Stimulated activated CD8-positive, alpha-beta memory T cell treated with anti-CD3 and anti-CD28 coated beads, Interleukin-4, amount 100 ng/mL, for 48 hours (primary cell): ENCODE data around the gene CCDC106.

Experiments
- DNase-seq: peaks from one replicate; pipeline ENCODE4 v3.0.0-alpha.2; 2020

Gene CCDC106

GRCh38 chr19:55638864-55639359 lies 9.1 kb upstream of the CCDC106 start:
- DNase-seq, result peak; percentile 80

GRCh38 chr19:55640043-55640576 lies 7.9 kb upstream of the CCDC106 start:
- DNase-seq, result peak; percentile 80

DNA sequence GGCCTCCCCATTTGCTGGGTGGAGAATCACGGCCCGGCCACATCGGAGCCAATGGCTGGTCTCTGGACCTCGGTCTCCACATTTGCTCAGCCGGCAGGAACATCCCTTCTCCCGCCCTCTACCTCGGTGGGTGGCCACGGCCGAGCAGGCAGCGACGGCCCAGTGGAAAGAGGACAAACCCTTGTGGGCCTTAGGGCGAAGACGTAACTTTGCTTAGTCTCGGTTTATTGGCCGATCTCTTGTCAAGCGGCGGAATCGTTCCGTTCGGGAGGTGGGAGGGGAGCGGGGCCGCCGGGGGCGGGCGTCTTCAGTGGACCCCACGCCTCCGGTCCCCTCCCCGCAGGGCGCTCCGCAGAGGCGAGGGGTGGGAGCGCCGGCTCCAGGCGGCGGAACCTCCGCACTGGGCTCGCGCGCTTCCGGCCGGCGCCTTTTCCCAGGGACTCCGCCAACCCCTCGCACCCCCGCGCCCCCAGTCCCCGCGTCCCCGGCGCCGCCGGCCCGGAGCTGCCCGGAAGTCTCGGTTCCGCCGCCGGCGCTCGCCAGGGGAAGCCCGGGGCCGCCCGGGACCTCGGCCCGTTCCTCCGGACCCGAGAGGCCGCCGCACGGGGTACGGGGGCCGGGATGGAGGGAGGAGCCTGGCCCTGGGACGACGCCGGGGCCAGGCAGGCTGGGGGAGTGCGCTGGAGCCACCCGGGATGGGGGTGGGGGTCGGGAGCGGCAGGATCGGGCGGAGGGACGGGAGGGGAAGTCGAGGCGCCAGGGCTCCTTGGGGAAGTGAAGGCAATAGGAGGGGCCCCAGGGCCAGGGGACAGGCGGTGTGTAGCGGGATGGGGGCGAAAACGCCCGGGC lies 7.2 kb upstream of the CCDC106 start, which contains the start of gene ZNF580:
TSS of gene ZNF580 (plus strand) at position 426 of the 849 bp plus-strand sequence. CDS start 1,507 bp downstream, outside the sequence.
- DNase-seq, result peak; percentile 79

- DNase-seq, result peak; percentile 65
These were observed 6.4 kb upstream of the CCDC106 start for GRCh38 chr19:55641426-55642152.

GRCh38 chr19:55642153-55643002 lies 5.6 kb upstream of the CCDC106 start:
- peak; percentile 60 for DNase-seq

GRCh38 chr19:55643003-55643886 lies 4.8 kb upstream of the CCDC106 start, which contains the start of gene ZNF581:
TSS of gene ZNF581 (plus strand) at chr19:55643649. CDS start at chr19:55644572, 923 bp downstream.
- peak; percentile 88 for DNase-seq

DNA sequence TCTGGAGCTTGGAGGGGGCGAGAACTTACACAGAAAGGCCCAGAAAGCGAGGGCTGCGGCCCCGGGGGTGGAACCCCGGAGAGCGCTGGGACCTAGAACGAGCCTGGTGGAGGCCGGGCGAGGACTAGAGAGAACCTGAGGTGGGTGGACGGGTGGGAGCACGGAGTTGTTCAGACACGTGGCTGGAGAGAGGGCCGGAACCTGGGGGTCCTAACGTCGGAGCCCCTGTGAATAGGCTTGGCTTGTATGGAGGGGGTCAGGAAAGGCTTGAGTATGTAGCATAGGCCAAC lies 4.2 kb upstream of the CCDC106 start:
- no peak for DNase-seq

DNA sequence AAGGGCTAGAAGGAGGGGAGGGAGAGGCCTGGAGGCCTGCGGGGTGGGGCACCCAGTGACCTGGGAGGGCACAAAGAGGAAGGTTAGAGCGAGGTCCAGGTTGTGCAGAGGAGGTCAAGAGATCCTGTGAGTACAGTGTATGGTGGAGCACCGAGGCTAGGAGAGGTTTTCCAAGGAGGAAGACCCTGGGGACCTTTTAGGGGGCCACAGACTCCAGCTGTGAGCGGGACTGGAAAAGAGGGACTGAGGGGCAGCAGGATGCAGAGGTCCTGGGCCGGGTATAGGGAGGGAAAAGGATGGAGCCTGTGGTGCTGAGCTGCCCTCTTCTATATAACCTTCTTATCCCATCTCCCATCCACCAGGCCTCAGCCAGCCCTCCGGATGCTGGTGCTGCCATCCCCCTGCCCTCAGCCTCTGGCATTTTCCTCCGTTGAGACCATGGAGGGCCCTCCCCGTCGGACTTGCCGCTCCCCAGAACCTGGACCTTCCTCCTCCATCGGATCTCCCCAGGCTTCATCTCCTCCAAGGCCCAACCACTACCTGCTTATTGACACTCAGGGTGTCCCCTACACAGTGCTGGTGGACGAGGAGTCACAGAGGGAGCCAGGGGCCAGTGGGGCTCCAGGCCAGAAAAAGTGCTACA lies 3.7 kb upstream of the CCDC106 start:
- DNase-seq, result no peak

GRCh38 chr19:55644842-55645511 lies 3.0 kb upstream of the CCDC106 start:
- no peak for DNase-seq

DNA sequence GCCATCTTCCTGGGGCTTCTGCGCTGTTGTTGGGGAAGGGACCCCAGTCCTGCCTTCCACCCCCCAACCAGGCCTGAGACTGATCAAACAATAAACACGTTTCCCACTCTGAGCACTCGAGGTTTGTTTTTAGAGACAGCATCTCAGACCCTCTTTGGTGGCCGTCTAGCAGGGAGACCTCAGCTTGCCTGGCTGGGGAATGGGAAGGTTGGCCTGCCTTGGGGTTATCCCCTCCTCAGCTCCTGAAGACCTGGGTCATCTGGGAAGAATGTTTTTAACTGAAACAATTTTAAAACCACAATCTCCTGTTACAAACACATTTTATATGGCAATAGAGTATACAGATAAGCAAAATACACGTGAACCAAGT lies 2.5 kb upstream of the CCDC106 start:
- no peak for DNase-seq

- DNase-seq, result no peak
These were observed 902 bp upstream of the CCDC106 start for GRCh38 chr19:55646889-55647731.

- DNase-seq, result no peak
These were observed 714 bp downstream of the CCDC106 start for GRCh38 chr19:55648585-55649267.

DNA sequence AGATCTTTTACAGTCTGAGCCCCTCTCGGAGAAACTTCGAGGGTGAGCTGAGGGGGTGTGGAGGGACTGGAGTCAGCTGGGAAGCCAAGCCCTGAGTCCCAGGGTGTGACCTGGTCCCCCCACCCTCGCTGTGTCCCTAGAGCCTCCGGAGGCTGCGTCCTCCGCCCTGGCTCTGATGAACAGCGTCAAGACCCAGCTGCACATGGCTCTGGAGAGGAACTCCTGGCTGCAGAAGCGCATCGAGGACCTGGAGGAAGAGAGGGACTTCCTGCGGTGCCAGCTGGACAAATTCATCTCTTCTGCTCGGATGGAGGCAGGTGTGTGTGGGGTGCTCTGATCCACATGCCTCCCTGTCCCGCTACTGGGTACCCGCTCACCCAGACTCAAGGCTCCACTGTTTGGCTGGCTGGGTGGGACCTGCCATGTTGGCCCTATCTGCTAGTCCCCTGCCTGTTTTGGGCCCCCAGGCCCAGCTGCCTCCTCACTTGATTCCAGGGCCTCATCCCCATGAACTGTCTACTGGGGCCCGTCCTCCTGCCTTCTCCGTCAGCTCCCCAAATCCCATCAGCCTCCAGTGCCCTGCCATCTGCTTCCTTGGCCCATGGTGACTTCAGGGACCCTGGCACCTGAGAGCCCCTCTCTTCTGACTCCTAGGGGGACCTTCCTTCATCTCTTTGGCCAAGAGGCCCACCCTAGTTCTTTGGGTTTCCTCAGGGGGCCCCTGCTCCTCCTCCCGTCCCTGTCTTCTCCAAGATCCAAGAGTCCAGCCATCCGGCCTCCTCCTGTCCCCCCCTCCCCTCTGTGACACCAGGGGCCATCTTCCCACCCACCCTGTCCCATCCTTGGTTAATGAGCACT lies 1.5 kb downstream of the CCDC106 start:
- DNase-seq, result no peak

- DNase-seq, result no peak
These were observed 2.1 kb downstream of the CCDC106 start for GRCh38 chr19:55650126-55650557.

DNA sequence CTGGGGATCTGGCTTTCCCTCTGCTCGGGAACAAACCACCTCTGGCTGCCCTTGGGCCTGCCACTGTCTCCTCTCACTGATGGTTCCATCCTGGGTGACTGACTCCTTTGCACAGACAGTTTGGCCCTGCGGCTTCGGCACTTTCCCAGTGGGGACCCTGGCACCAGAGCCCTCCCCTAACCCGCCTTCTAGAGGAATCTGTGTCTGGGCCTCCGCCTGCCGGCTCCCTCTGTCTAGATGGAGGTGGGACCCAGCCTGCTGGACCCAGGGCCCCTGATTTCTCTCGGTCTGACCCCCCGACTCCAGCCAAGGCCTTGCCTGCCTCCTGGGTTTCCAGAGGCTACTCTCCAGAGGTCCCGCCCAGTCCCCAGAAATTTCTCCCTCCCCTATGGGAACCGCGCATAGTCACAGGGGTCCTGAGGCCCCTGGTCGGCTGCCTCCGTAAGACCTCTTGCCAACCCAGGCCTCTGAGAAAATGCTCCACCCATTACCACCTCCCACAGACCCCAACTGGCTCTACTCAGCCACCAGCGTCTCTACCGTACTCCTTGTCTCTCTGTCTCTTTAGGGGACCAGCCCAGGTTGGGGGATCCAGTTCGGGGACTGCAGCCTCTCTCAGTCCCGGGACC lies 2.7 kb downstream of the CCDC106 start:
- DNase-seq, result no peak

DNA sequence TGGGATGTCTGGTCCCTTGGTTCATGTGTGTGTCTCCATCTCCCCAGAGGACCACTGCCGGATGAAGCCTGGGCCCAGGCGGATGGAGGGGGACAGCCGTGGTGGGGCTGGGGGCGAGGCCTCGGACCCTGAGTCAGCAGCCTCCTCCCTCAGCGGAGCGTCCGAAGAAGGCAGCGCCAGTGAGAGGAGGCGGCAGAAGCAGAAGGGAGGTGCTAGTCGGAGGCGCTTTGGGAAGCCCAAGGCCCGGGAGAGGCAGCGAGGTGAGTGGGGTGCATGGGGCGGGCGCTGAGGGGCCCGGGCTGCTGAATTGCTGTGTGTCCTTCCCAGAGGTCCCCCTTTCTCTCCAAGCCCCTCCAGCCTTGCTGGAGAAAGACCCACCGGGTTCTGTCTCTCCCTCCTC lies 3.2 kb downstream of the CCDC106 start:
- DNase-seq, result no peak
